HFFc6 (cell line): ENCODE measurements around the gene DLG5. TPM values are rescaled to one million over a fixed set of nuclear protein-coding genes. Genes with fewer than 3 reads are reported as not detected.
A peak's percentile ranks its signal among the peaks of the same experiment; 100 is the strongest.

Source experiments
- DNase-seq: peaks from one replicate; pipeline ENCODE4 v3.0.0-alpha.2; 2018
- H3K27ac Mint-ChIP-seq: 2 replicates; pipeline ENCODE4 v1.8.0; 2020; ENCODE audit warnings: mild to moderate bottlenecking, mixed read lengths
- H3K27me3 Mint-ChIP-seq: 2 replicates; pipeline ENCODE4 v1.8.0; 2021; ENCODE audit warnings: mild to moderate bottlenecking, moderate library complexity, mixed read lengths; ENCODE audit not compliant: insufficient read depth
- H3K36me3 Mint-ChIP-seq: 2 replicates; pipeline ENCODE4 v1.8.0; 2021; ENCODE audit warnings: low read depth, mixed read lengths
- H3K4me1 Mint-ChIP-seq: 2 replicates; pipeline ENCODE4 v1.8.0; 2020; ENCODE audit warnings: low read depth, mixed read lengths
- H3K4me3 Mint-ChIP-seq: 2 replicates; pipeline ENCODE4 v1.8.0; 2020; ENCODE audit warnings: mild to moderate bottlenecking, moderate library complexity, mixed read lengths
- H3K9me3 Mint-ChIP-seq: 2 replicates; pipeline ENCODE4 v1.8.0; 2020; ENCODE audit warnings: mild to moderate bottlenecking, mixed read lengths
- CTCF ChIP-seq: fragments of 200-600 bp; sonication (generic); IDR thresholded peaks from 2 replicates; pipeline ENCODE4 v1.5.0; 2021; ENCODE audit warnings: antibody characterized with exemption, mild to moderate bottlenecking
- total RNA-seq, 6 experiments: library from RNA; stranded (reverse); fragmentation: NEBNext Ultra II Directional; extraction: Animal tissue kit (Norgen Biotek cat#: 25700); gene quantifications; 2 replicates in 1 of 6; 3 replicates in 5 of 6; pipeline ENCODE4 v1.2.3, GENCODE V29; 2021

DLG5 gene
- total RNA-seq, 6 experiments from 2014 or later = 48.2 to 52.9 (median 49.7) TPM

GRCh38 chr10:77965294-77965693 lies 38.7 kb upstream of the DLG5 start:
- Mint-ChIP-seq H3K9me3 (peaks cover 10% of the 10 kb centered on the region), H3K27ac (peak overlapping the region; percentile 31), H3K36me3 (peaks cover 6% of the 10 kb centered on the region), H3K4me3 (peak overlapping the region; percentile 41), H3K4me1 (peaks cover 11% of the 10 kb centered on the region), H3K27me3 (no peaks in the 10 kb centered on the region)
- DNase-seq = peak; percentile 73
- TF ChIP-seq CTCF = peak; percentile 47

GRCh38 chr10:77964811-77965210 lies 38.3 kb upstream of the DLG5 start:
- Mint-ChIP-seq H3K36me3 (peaks cover 6% of the 10 kb centered on the region), H3K9me3 (peaks cover 10% of the 10 kb centered on the region), H3K4me1 (peaks cover 11% of the 10 kb centered on the region), H3K27ac (peak overlapping the region; percentile 31), H3K27me3 (no peaks in the 10 kb centered on the region), H3K4me3 (peak overlapping the region; percentile 41; the same call in 1 of the 2 replicates)
- no peak for DNase-seq
- TF ChIP-seq CTCF = no peak

GRCh38 chr10:77963901-77964300 lies 37.3 kb upstream of the DLG5 start:
- Mint-ChIP-seq H3K27me3 (no peaks in the 10 kb centered on the region; the same call in 1 of the 2 replicates), H3K9me3 (peaks cover 10% of the 10 kb centered on the region), H3K36me3 (peaks cover 6% of the 10 kb centered on the region), H3K27ac (no peak overlapping the region), H3K4me1 (peaks cover 11% of the 10 kb centered on the region), H3K4me3 (no peak overlapping the region)
- no peak for DNase-seq
- no peak for TF ChIP-seq CTCF

GRCh38 chr10:77962350-77963146 lies 36.0 kb upstream of the DLG5 start:
- peaks cover 6% of the 10 kb centered on the region for H3K36me3 Mint-ChIP-seq
- H3K27ac Mint-ChIP-seq = no peak overlapping the region
- peaks cover 11% of the 10 kb centered on the region for H3K4me1 Mint-ChIP-seq
- DNase-seq = no peak
- no peak overlapping the region for H3K4me3 Mint-ChIP-seq
- TF ChIP-seq CTCF = no peak
- H3K27me3 Mint-ChIP-seq = no peaks in the 10 kb centered on the region; the same call in 1 of the 2 replicates
- peaks cover 10% of the 10 kb centered on the region for H3K9me3 Mint-ChIP-seq

- Mint-ChIP-seq H3K27ac (no peak overlapping the region), H3K36me3 (peaks cover 6% of the 10 kb centered on the region), H3K4me3 (no peak overlapping the region), H3K9me3 (peaks cover 10% of the 10 kb centered on the region), H3K4me1 (peaks cover 11% of the 10 kb centered on the region), H3K27me3 (no peaks in the 10 kb centered on the region; the same call in 1 of the 2 replicates)
- no peak for TF ChIP-seq CTCF
- no peak for DNase-seq
Measured at GRCh38 chr10:77961668-77962067, 35.1 kb upstream of the DLG5 start.
